ENCODE measurements around the gene EMCN. TPM values are rescaled to one million over a fixed set of nuclear protein-coding genes. Genes with fewer than 3 reads are reported as not detected.

The EMCN gene
- total and polyA plus RNA-seq, 2 of the 8 experiments (the other 6 are each of a cell fraction or from before 2014, with no cell fraction given): not detected

DNA sequence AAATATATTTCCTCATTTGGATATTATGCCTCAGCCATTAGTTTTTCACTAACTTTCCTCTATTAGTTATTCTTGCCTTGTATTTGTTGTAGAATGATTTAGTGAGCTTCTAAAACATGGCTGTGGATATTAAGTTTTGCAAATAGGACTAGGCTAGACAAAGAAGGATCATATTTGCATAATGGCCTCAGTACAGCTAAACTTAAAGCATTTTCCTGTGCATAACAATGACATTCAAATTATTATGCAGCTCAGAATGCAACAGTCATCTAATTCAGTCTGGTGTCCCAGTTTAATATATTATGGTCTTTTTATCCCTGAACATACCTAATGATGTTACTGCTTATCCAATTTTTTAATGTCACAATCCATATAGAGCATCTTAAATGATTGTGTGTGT lies 172.2 kb downstream of the EMCN start:
- no peak overlapping the region for H4K8ac ChIP-seq (ENCODE audit: extremely low read depth, insufficient read depth, low read length)
- DNase-seq (ENCODE audit: low read depth in 1 of 2, low spot score in 2 of 2): no peak
- H2BK120ac ChIP-seq (replicated peaks; ENCODE audit: low read depth, low read length): no peak overlapping the region
- H4K20me1 ChIP-seq (replicated peaks in 1 of 2; ENCODE audit: control insufficient read depth in 1 of 2, insufficient read depth in 2 of 2, low read length in 2 of 2): no peaks in the 10 kb centered on the region
- H3K23me2 ChIP-seq (ENCODE audit: low read depth, low read length): no peaks in the 10 kb centered on the region
- no peaks in the 10 kb centered on the region for H3K27me3 ChIP-seq (replicated peaks in 1 of 4; ENCODE audit: control insufficient read depth in 3 of 4, extremely low read depth in 1 of 4, insufficient read depth in 3 of 4, low read length in 3 of 4)
- POLR2A ChIA-PET (ENCODE audit: partially characterized antibody): no interaction called here
- H4K91ac ChIP-seq (replicated peaks; ENCODE audit: insufficient read length, low read length): no peak overlapping the region
- no peak overlapping the region for H3K4me3 ChIP-seq (ENCODE audit: extremely low read depth in 1 of 4, insufficient read depth in 2 of 4, low read depth in 3 of 4, low read length in 4 of 4)
- no peak overlapping the region for H3K18ac ChIP-seq (ENCODE audit: extremely low read depth, low read length)
- no peak overlapping the region for H3K14ac ChIP-seq (ENCODE audit: insufficient read length)
- no peak overlapping the region for H4K5ac ChIP-seq (ENCODE audit: insufficient read length, low read depth, low read length)
- H2BK20ac ChIP-seq (ENCODE audit: low read length): no peak overlapping the region
- no peaks in the 10 kb centered on the region for H3K79me2 ChIP-seq (ENCODE audit: control insufficient read depth in 1 of 2, insufficient read depth in 2 of 2, low read length in 2 of 2)
- TF ChIP-seq BRCA1 (IDR thresholded peaks at IDR 0.05; ENCODE audit: low read depth, low read length) (no peak), ATF3 (IDR thresholded peaks at IDR 0.05; ENCODE audit: insufficient read depth, low read depth, low read length) (no peak), SUZ12 (IDR thresholded peaks at IDR 0.05; ENCODE audit: low read length) (no peak), FOSL1 (IDR thresholded peaks at IDR 0.05; ENCODE audit: insufficient read depth, low read depth, low read length) (no peak), CBX5 (IDR thresholded peaks at IDR 0.05; ENCODE audit: low read depth, low read length) (no peak), CREB1 (IDR thresholded peaks at IDR 0.05) (no peak), MAX (IDR thresholded peaks at IDR 0.05) (no peak), SRF (IDR thresholded peaks at IDR 0.05; ENCODE audit: low read depth, low read length) (no peak), ASH2L (IDR thresholded peaks at IDR 0.05; ENCODE audit: low read length) (no peak)
- H3K56ac ChIP-seq (replicated peaks; ENCODE audit: insufficient read length, low read depth, low read length): no peak overlapping the region
- CTCF ChIA-PET (ENCODE audit: partially characterized antibody): no interaction called here
- no peak overlapping the region for H2AFZ ChIP-seq (ENCODE audit: low read length)
- H2AK5ac ChIP-seq (ENCODE audit: low read depth, low read length): no peak overlapping the region
- H3K4me2 ChIP-seq (ENCODE audit: insufficient read depth in 1 of 2, low read depth in 2 of 2, low read length in 2 of 2): no peak overlapping the region
- no peak overlapping the region for H3K27ac ChIP-seq (ENCODE audit: low read depth, low read length)
- no peak for FAIRE-seq
- H3K9ac ChIP-seq (replicated peaks in 1 of 4; ENCODE audit: extremely low read depth in 1 of 4, low read depth in 3 of 4, low read length in 3 of 4): no peak overlapping the region
- no peaks in the 10 kb centered on the region for H3K4me1 ChIP-seq (replicated peaks in 1 of 4; ENCODE audit: control insufficient read depth in 3 of 4, insufficient read depth in 4 of 4, low read length in 3 of 4)
- H3K9me3 ChIP-seq (ENCODE audit: insufficient read depth in 2 of 2, low read depth in 1 of 2, low read length in 1 of 2): no peaks in the 10 kb centered on the region
- H3K79me1 ChIP-seq (ENCODE audit: low read depth, low read length): no peaks in the 10 kb centered on the region
- no peak overlapping the region for H2BK15ac ChIP-seq (ENCODE audit: low read length)
- no peak overlapping the region for H3K4ac ChIP-seq (replicated peaks; ENCODE audit: insufficient read length, low read depth, low read length)
- no peak overlapping the region for H2BK12ac ChIP-seq (ENCODE audit: low read depth, low read length)
- no peaks in the 10 kb centered on the region for H3K36me3 ChIP-seq (ENCODE audit: control insufficient read depth in 2 of 4, insufficient read depth in 4 of 4, low read length in 3 of 4)
- no peak overlapping the region for H3K23ac ChIP-seq (ENCODE audit: insufficient read length)
- H2BK5ac ChIP-seq (ENCODE audit: low read depth, low read length): no peak overlapping the region
